NCI-H2171 treated with DMSO at 0.1 percent for 48 hours (cell line): Measurements from ENCODE around the gene AKAP1.
A peak's percentile ranks its signal among the peaks of the same experiment; 100 is the strongest.

Source experiments
- DNase-seq: peaks from one replicate; lab custom pipeline; 2025; lab: John Stamatoyannopoulos, UW

The AKAP1 gene

GRCh38 chr17:57084802-57085447 lies at the start of gene AKAP1:
TSS of gene AKAP1 (plus strand) at chr17:57085246. CDS start at chr17:57105465, 20,219 bp downstream.
- DNase-seq, result peak; percentile 92

GRCh38 chr17:57035971-57036481 lies 49.0 kb upstream of the AKAP1 start:
- peak; percentile 74 for DNase-seq

- DNase-seq, result no peak
Measured at GRCh38 chr17:57037411-57037810, 47.6 kb upstream of the AKAP1 start.

GRCh38 chr17:57038486-57038885 lies 46.6 kb upstream of the AKAP1 start:
- DNase-seq, result no peak

- no peak for DNase-seq
Measured at GRCh38 chr17:57040571-57040970, 44.5 kb upstream of the AKAP1 start.

GRCh38 chr17:57043276-57043675 lies 41.8 kb upstream of the AKAP1 start:
- no peak for DNase-seq

- no peak for DNase-seq
Measured at GRCh38 chr17:57044976-57045867, 39.8 kb upstream of the AKAP1 start.

- DNase-seq, result no peak
Measured at GRCh38 chr17:57045868-57046704, 39.0 kb upstream of the AKAP1 start.

GRCh38 chr17:57046749-57047148 lies 38.3 kb upstream of the AKAP1 start:
- DNase-seq, result no peak

GRCh38 chr17:57048096-57048495 lies 37.0 kb upstream of the AKAP1 start:
- no peak for DNase-seq

- no peak for DNase-seq
Measured at GRCh38 chr17:57050306-57050705, 34.7 kb upstream of the AKAP1 start.

GRCh38 chr17:57051886-57052361 lies 33.1 kb upstream of the AKAP1 start:
- DNase-seq, result peak; percentile 94

GRCh38 chr17:57062865-57063264 lies 22.2 kb upstream of the AKAP1 start:
- no peak for DNase-seq

GRCh38 chr17:57067162-57067561 lies 17.9 kb upstream of the AKAP1 start:
- DNase-seq, result no peak

- DNase-seq, result no peak
Measured at GRCh38 chr17:57067781-57068180, 17.3 kb upstream of the AKAP1 start.

GRCh38 chr17:57068222-57068658 lies 16.8 kb upstream of the AKAP1 start:
- DNase-seq, result no peak

- DNase-seq, result no peak
Measured at GRCh38 chr17:57068707-57069106, 16.3 kb upstream of the AKAP1 start.

- peak; percentile 12 for DNase-seq
Measured at GRCh38 chr17:57071991-57072944, 12.8 kb upstream of the AKAP1 start.

GRCh38 chr17:57073626-57074025 lies 11.4 kb upstream of the AKAP1 start:
- DNase-seq, result no peak

GRCh38 chr17:57075193-57075592 lies 9.9 kb upstream of the AKAP1 start:
- DNase-seq, result no peak

GRCh38 chr17:57075785-57076184 lies 9.3 kb upstream of the AKAP1 start:
- no peak for DNase-seq
